ENCODE results near the gene RBMS3.

GRCh38 chr3:29436612-29437323 lies 155.9 kb downstream of the RBMS3 start:
- TF ChIP-seq CTCF (conservative IDR thresholded peaks at IDR 0.05 in 1 of 2, IDR thresholded peaks at IDR 0.05 in 1 of 2; ENCODE audit: low read depth in 1 of 2, low read length in 2 of 2) (no peak), EZH2 (IDR thresholded peaks at IDR 0.05; ENCODE audit: low read length, missing control alignments) (no peak)
